ENCODE measurements around the gene CPNE7.
"Not testable (repeated sequence)": the region's sequence is repeated elsewhere in the genome, so short reads cannot be mapped to it uniquely, and the experiment has no call there.

The CPNE7 gene

GRCh38 chr16:89584768-89585549 is 9.4 kb downstream of the CPNE7 start:
- no peak overlapping the region for H3K27ac ChIP-seq
- no peak overlapping the region for H2AFZ ChIP-seq (ENCODE audit: low read depth)
- H4K20me1 ChIP-seq (ENCODE audit: insufficient read depth): no peaks in the 10 kb centered on the region
- H3K79me2 ChIP-seq (ENCODE audit: insufficient read depth, low read depth): no peaks in the 10 kb centered on the region
- no peak overlapping the region for H3K9ac ChIP-seq
- no peak overlapping the region for H3K4me3 ChIP-seq (IDR thresholded peaks at IDR 0.05; ENCODE audit: insufficient read depth, low read depth, low read length)
- no peaks in the 10 kb centered on the region for H3K27me3 ChIP-seq (ENCODE audit: insufficient read depth, low read depth)
- no peaks in the 10 kb centered on the region for H3K4me1 ChIP-seq (ENCODE audit: low read depth, poor library complexity, severe bottlenecking)
- TF ChIP-seq CTCF (conservative IDR thresholded peaks at IDR 0.05; ENCODE audit: low read depth, low read length): no peak
- no peaks in the 10 kb centered on the region for H3K36me3 ChIP-seq (ENCODE audit: insufficient read depth)
- no peak overlapping the region for H3K4me2 ChIP-seq

GRCh38 chr16:89586218-89586617 is 10.7 kb downstream of the CPNE7 start:
- no peak for TF ChIP-seq CTCF (conservative IDR thresholded peaks at IDR 0.05; ENCODE audit: low read depth, low read length)
- H3K4me3 ChIP-seq (IDR thresholded peaks at IDR 0.05; ENCODE audit: insufficient read depth, low read depth, low read length): no peak overlapping the region

DNA sequence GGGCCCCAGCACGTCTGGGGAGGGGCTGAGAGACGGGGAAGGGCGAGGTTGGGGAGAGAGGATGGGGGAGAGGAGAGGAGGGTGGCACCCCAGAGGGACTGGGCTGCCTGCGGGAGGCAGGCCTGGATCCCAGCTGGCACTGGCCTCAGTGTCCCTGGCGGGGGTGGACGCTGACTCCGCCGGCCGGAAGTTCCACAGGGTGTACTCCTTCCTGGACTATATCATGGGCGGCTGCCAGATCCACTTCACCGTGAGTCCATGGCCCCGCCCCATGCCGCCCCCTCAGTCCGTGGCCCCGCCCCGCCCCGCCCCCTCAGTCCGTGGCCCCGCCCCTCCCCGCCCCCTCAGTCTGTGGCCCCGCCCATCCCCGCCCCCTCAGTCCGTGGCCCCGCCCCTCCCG is 11.3 kb downstream of the CPNE7 start:
- Histone ChIP-seq H3K27me3 (ENCODE audit: insufficient read depth, low read depth) (no peaks in the 10 kb centered on the region), H3K4me1 (ENCODE audit: low read depth, poor library complexity, severe bottlenecking) (no peaks in the 10 kb centered on the region), H2AFZ (ENCODE audit: low read depth) (no peak overlapping the region), H4K20me1 (ENCODE audit: insufficient read depth) (no peaks in the 10 kb centered on the region), H3K4me3 (IDR thresholded peaks at IDR 0.05; ENCODE audit: insufficient read depth, low read depth, low read length) (no peak overlapping the region), H3K9ac (no peak overlapping the region), H3K27ac (no peak overlapping the region), H3K79me2 (ENCODE audit: insufficient read depth, low read depth) (no peaks in the 10 kb centered on the region), H3K4me2 (no peak overlapping the region), H3K36me3 (ENCODE audit: insufficient read depth) (no peaks in the 10 kb centered on the region)
- TF ChIP-seq CTCF (conservative IDR thresholded peaks at IDR 0.05; ENCODE audit: low read depth, low read length): no peak

More at GRCh38 chr16:89586218-89586617, 10.7 kb downstream of the CPNE7 start:
- no peaks in the 10 kb centered on the region for H3K27me3 ChIP-seq (ENCODE audit: insufficient read depth, low read depth)
- no peak overlapping the region for H3K9ac ChIP-seq
- H3K4me1 ChIP-seq (ENCODE audit: low read depth, poor library complexity, severe bottlenecking): no peaks in the 10 kb centered on the region
- no peaks in the 10 kb centered on the region for H4K20me1 ChIP-seq (ENCODE audit: insufficient read depth)
- no peaks in the 10 kb centered on the region for H3K79me2 ChIP-seq (ENCODE audit: insufficient read depth, low read depth)
- H3K27ac ChIP-seq: no peak overlapping the region
- no peak overlapping the region for H3K4me2 ChIP-seq
- no peak overlapping the region for H2AFZ ChIP-seq (ENCODE audit: low read depth)
- H3K36me3 ChIP-seq (ENCODE audit: insufficient read depth): no peaks in the 10 kb centered on the region

GRCh38 chr16:89587676-89588075 is 12.1 kb downstream of the CPNE7 start:
- not testable (repeated sequence) for H2AFZ ChIP-seq (ENCODE audit: low read depth); H4K20me1 ChIP-seq (ENCODE audit: insufficient read depth); H3K27me3 ChIP-seq (ENCODE audit: insufficient read depth, low read depth); H3K4me2 ChIP-seq; H3K79me2 ChIP-seq (ENCODE audit: insufficient read depth, low read depth); H3K9ac ChIP-seq; H3K36me3 ChIP-seq (ENCODE audit: insufficient read depth); H3K27ac ChIP-seq; H3K4me1 ChIP-seq (ENCODE audit: low read depth, poor library complexity, severe bottlenecking); H3K4me3 ChIP-seq (IDR thresholded peaks at IDR 0.05; ENCODE audit: insufficient read depth, low read depth, low read length)

DNA sequence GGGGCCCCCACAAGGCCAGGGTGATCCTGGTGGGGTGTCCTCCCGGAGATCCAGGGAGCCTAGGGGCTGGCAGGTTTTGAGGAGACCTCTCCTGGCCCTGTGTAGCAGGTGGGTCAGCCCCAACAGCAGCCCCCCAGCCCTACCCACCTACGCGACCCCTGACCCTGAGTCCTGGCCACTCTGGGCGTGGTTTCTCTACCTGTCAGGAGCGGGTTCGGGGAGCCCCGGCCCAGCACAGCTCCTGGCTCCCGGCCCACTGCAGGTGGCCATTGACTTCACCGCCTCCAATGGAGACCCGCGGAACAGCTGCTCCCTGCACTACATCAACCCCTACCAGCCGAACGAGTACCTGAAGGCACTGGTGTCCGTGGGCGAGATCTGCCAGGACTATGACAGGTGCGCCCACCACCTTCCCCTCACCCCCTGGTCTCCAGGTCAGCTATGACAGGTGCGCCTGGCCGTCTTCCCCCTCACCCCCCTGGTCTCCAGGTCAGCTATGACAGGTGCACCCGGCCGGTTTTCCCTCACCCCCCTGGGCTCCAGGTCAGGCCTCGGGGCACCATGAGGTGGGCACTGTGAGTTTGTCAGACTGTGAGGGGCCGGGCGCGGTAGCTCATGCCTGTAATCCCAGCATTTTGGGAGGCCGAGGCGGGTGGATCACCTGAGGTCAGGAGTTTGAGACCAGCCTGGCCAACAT is 13.0 kb downstream of the CPNE7 start:
- H3K4me3 ChIP-seq (IDR thresholded peaks at IDR 0.05; ENCODE audit: insufficient read depth, low read depth, low read length): no peak overlapping the region
- H3K79me2 ChIP-seq (ENCODE audit: insufficient read depth, low read depth): no peaks in the 10 kb centered on the region
- H3K9ac ChIP-seq: no peak overlapping the region
- H3K27ac ChIP-seq: no peak overlapping the region
- H2AFZ ChIP-seq (ENCODE audit: low read depth): no peak overlapping the region
- H3K4me2 ChIP-seq: no peak overlapping the region
- TF ChIP-seq CTCF (conservative IDR thresholded peaks at IDR 0.05; ENCODE audit: low read depth, low read length): no peak
- no peaks in the 10 kb centered on the region for H3K27me3 ChIP-seq (ENCODE audit: insufficient read depth, low read depth)
- no peaks in the 10 kb centered on the region for H4K20me1 ChIP-seq (ENCODE audit: insufficient read depth)
- H3K36me3 ChIP-seq (ENCODE audit: insufficient read depth): no peaks in the 10 kb centered on the region
- no peaks in the 10 kb centered on the region for H3K4me1 ChIP-seq (ENCODE audit: low read depth, poor library complexity, severe bottlenecking)
